Keratinocyte (primary cell): ENCODE data around the gene PRKCE. TPM values are rescaled to one million over a fixed set of nuclear protein-coding genes. Genes with fewer than 3 reads are reported as not detected.

Experiments
- DNase-seq: peaks from one replicate; pipeline ENCODE4 v3.0.0-alpha.2; 2011; ENCODE audit warnings: low read depth, missing footprints, low spot score
- FAIRE-seq: peaks from 2 replicates; lab custom pipeline; 2011; peaks lifted over from hg19 to GRCh38; lab: Jason Lieb, UNC
- H2AFZ ChIP-seq: 2 replicates; pipeline ENCODE4 v1.6.0; 2012; ENCODE audit warnings: low read length, control low read depth, inconsistent platforms; ENCODE audit not compliant: control insufficient read depth
- H3K27ac ChIP-seq: 2 replicates; pipeline ENCODE4 v1.5.1; 2011; ENCODE audit warnings: low read length; ENCODE audit not compliant: control insufficient read depth, insufficient read depth
- H3K27me3 ChIP-seq: 3 replicates; pipeline ENCODE4 v1.6.0; 2011; ENCODE audit warnings: low read length; ENCODE audit not compliant: control insufficient read depth, insufficient read depth; ENCODE audit errors: extremely low read depth
- H3K36me3 ChIP-seq, 2 experiments: 2 replicates in 1 of 2; 3 replicates in 1 of 2; pipeline ENCODE4 v1.5.1; 2011; ENCODE audit warnings: low read length in 2 of 2, mild to moderate bottlenecking in 1 of 2; ENCODE audit not compliant: control insufficient read depth in 2 of 2, insufficient read depth in 2 of 2; ENCODE audit errors: extremely low read depth in 1 of 2
- H3K4me1 ChIP-seq: 3 replicates; pipeline ENCODE4 v1.5.1; 2011; ENCODE audit warnings: low read length; ENCODE audit not compliant: control insufficient read depth, insufficient read depth; ENCODE audit errors: extremely low read depth
- H3K4me2 ChIP-seq: 3 replicates; pipeline ENCODE4 v1.6.0; 2011; ENCODE audit warnings: low read depth, low read length; ENCODE audit not compliant: control insufficient read depth, insufficient read depth; ENCODE audit errors: extremely low read depth
- H3K4me3 ChIP-seq, 3 experiments: fragments of 200-600 bp in 1 of 3; sonication (generic) in 1 of 3; 2 replicates in 2 of 3; 3 replicates in 1 of 3; pipeline ENCODE4 v1.5.1; 2011 to 2016; ENCODE audit warnings: low read length in 3 of 3, mild to moderate bottlenecking in 3 of 3, control low read depth in 2 of 3, inconsistent platforms in 1 of 3, low read depth in 1 of 3, mixed read lengths in 1 of 3, mixed run types in 1 of 3, moderate library complexity in 1 of 3; ENCODE audit not compliant: control insufficient read depth in 2 of 3, insufficient read depth in 2 of 3; ENCODE audit errors: extremely low read depth in 1 of 3
- H3K79me2 ChIP-seq: 2 replicates; pipeline ENCODE4 v1.6.0; 2012; ENCODE audit warnings: low read length; ENCODE audit not compliant: control insufficient read depth, insufficient read depth
- H3K9ac ChIP-seq: 3 replicates; pipeline ENCODE4 v1.6.0; 2011; ENCODE audit warnings: low read length; ENCODE audit not compliant: control insufficient read depth, insufficient read depth; ENCODE audit errors: extremely low read depth
- H3K9me1 ChIP-seq: 3 replicates; pipeline ENCODE4 v1.6.0; 2011; ENCODE audit warnings: low read length; ENCODE audit not compliant: control insufficient read depth, insufficient read depth; ENCODE audit errors: extremely low read depth
- H3K9me3 ChIP-seq: 2 replicates; pipeline ENCODE4 v1.5.1; 2012; ENCODE audit warnings: low read depth, low read length; ENCODE audit not compliant: control insufficient read depth
- H4K20me1 ChIP-seq: 3 replicates; pipeline ENCODE4 v1.6.0; 2011; ENCODE audit warnings: low read length; ENCODE audit not compliant: control insufficient read depth, insufficient read depth; ENCODE audit errors: extremely low read depth
- CTCF ChIP-seq, 3 experiments: IDR thresholded peaks in 1 of 3; conservative IDR thresholded peaks in 1 of 3; optimal IDR thresholded peaks in 1 of 3; 2 replicates in 2 of 3; 3 replicates in 1 of 3; pipeline versions ENCODE3 to v1.5.1; 2011; ENCODE audit warnings: low read length in 3 of 3, mild to moderate bottlenecking in 3 of 3, moderate library complexity in 2 of 3, control low read depth in 1 of 3, inconsistent platforms in 1 of 3; ENCODE audit not compliant: insufficient read depth in 2 of 3; ENCODE audit errors: extremely low read depth in 1 of 3
- EZH2 ChIP-seq: IDR thresholded peaks from one replicate; pipeline ENCODE4 v1.6.1; 2012; ENCODE audit warnings: inconsistent platforms, mild to moderate bottlenecking, low read length, moderate library complexity
- dilution Hi-C: fragments of 300-500 bp; cut with MboI; formaldehyde crosslinking; loops from one replicate; pipeline ENCODE4 v1.7.0; 2020; ENCODE audit warnings: low sequenced_read_pairs; ENCODE audit not compliant: extremely low pct_ligation_motif_present
- polyA plus RNA-seq, 5 experiments: library from polyadenylated mRNA; depleted of rRNA in 3 of 5; stranded (reverse) in 3 of 5; stranded (forward) in 1 of 5; unstranded in 1 of 5; fragments of >200 nt; gene quantifications; 1 replicate in 1 of 5; 2 replicates in 3 of 5; 3 replicates in 1 of 5; pipeline versions ENCODE4 v1.2.1 to v1.2.3, GENCODE V29; 2011 to 2012; ENCODE audit warnings: missing spikeins in 2 of 5, low read depth in 1 of 5, low replicate concordance in 1 of 5

Gene PRKCE
- polyA plus RNA-seq, 1 donor (not counting 4 experiments of a cell fraction or from before 2014, with no cell fraction given): 2.0 TPM

GRCh38 chr2:45993476-45993991, 342.1 kb downstream of the PRKCE start:
- no peaks in the 10 kb centered on the region for H4K20me1 ChIP-seq
- H3K27me3 ChIP-seq: no peaks in the 10 kb centered on the region
- dilution Hi-C loops: no loop called here
- H3K4me3 ChIP-seq: no peak overlapping the region
- TF ChIP-seq EZH2 (no peak), CTCF (optimal IDR thresholded peaks at IDR 0.05 in 1 of 3, IDR thresholded peaks at IDR 0.05 in 1 of 3, conservative IDR thresholded peaks at IDR 0.05 in 1 of 3; ENCODE audit: extremely low read depth in 1 of 3, insufficient read depth in 2 of 3, low read length in 3 of 3) (peak; percentile 75 to 82 (median 81))
- DNase-seq: peak; percentile 53
- no peak overlapping the region for H3K27ac ChIP-seq
- peak; percentile 86 for FAIRE-seq
- peaks cover 18% of the 10 kb centered on the region for H3K4me1 ChIP-seq
- H3K36me3 ChIP-seq: no peaks in the 10 kb centered on the region
- H3K4me2 ChIP-seq: peak overlapping the region; percentile 25
- no peaks in the 10 kb centered on the region for H3K9me1 ChIP-seq
- H3K9ac ChIP-seq: no peak overlapping the region
- H2AFZ ChIP-seq: no peak overlapping the region
- no peaks in the 10 kb centered on the region for H3K9me3 ChIP-seq
- no peaks in the 10 kb centered on the region for H3K79me2 ChIP-seq

- dilution Hi-C loops: no loop called here
- no peak overlapping the region for H3K9ac ChIP-seq
- H3K79me2 ChIP-seq: no peaks in the 10 kb centered on the region
- H3K4me1 ChIP-seq: peaks cover 18% of the 10 kb centered on the region
- H3K27ac ChIP-seq: no peak overlapping the region
- H3K4me2 ChIP-seq: no peak overlapping the region
- no peaks in the 10 kb centered on the region for H3K9me3 ChIP-seq
- H3K4me3 ChIP-seq: no peak overlapping the region
- DNase-seq (no peak), FAIRE-seq (no peak)
- no peaks in the 10 kb centered on the region for H3K36me3 ChIP-seq
- no peaks in the 10 kb centered on the region for H3K27me3 ChIP-seq
- no peak for TF ChIP-seq EZH2
- H3K9me1 ChIP-seq: no peaks in the 10 kb centered on the region
- no peaks in the 10 kb centered on the region for H4K20me1 ChIP-seq
- H2AFZ ChIP-seq: no peak overlapping the region
Measured at GRCh38 chr2:45994060-45994459, 342.6 kb downstream of the PRKCE start.

GRCh38 chr2:46000660-46001059, 349.2 kb downstream of the PRKCE start:
- Histone ChIP-seq H3K4me2 (no peak overlapping the region), H2AFZ (no peak overlapping the region), H3K27me3 (no peaks in the 10 kb centered on the region), H3K4me3 (no peak overlapping the region), H4K20me1 (no peaks in the 10 kb centered on the region), H3K36me3 (no peaks in the 10 kb centered on the region), H3K9me3 (no peaks in the 10 kb centered on the region), H3K27ac (no peak overlapping the region), H3K79me2 (no peaks in the 10 kb centered on the region), H3K4me1 (no peaks in the 10 kb centered on the region), H3K9ac (no peak overlapping the region), H3K9me1 (no peaks in the 10 kb centered on the region)
- TF ChIP-seq EZH2: no peak
- dilution Hi-C loops: no loop called here
- no peak for FAIRE-seq
- DNase-seq: no peak
